Activated T-cell treated with anti-CD3 and anti-CD28 coated beads for 48 hours (primary cell): ENCODE data around the gene CALHM6.

Source experiments
- DNase-seq: peaks from one replicate; pipeline ENCODE4 v3.0.0-alpha.2; 2020; ENCODE audit warnings: low read depth

The CALHM6 gene

DNA sequence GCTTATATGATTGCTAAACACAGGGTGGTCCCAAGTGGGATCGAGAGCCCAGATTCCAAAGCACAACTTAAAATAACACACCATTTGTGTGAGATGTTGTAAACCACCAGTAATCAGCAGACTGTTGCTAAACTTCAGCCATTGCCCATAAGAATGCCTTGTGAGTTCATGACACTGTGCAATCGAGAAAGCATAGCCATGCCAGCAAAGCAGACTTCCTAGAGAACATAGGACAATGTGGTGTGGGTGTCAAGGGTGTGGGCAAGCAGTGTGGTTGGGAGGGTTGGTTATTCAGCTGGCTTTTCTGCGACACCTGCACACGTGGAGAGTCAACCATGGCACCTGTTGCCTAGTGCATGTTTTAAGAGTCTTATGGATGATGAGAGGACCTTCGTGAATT, 16.1 kb upstream of the CALHM6 start:
- no peak for DNase-seq

DNA sequence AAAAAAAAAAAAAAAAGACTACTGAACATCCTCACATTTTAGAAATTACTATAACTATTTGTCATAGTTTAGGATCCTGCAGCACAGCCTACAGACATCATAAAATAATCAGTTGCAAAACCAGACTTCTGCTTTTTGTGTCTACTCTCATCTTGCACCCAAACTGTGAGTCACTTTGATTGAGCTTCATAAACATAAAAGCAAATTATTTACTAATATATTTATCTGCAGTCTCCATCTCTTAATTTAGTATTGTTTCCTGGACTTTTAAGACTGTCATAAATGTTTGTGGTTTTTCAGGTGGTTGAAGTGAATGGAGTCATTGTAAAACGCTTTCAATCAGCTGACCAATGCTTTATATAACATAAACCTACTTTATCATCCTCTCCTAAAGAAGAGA, 14.8 kb upstream of the CALHM6 start:
- no peak for DNase-seq

DNA sequence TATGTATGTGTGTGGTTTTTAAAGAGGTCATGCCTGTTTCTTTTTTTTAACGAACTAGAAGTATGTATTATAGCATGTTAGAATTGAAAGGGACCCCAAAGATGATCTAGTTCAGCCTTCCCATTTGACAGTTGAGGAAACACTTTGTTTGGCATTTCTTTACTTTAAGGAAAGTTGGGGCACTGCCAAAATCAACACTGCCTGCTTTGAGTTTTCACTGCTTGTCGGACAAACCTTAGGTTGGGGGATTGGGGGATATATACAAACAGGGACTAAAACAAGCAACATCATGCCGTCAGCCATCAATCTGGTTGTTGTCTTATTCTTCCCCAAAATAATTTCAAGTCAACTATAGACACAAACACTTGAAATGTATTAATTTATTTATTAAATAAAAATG, 14.1 kb upstream of the CALHM6 start:
- DNase-seq = no peak

DNA sequence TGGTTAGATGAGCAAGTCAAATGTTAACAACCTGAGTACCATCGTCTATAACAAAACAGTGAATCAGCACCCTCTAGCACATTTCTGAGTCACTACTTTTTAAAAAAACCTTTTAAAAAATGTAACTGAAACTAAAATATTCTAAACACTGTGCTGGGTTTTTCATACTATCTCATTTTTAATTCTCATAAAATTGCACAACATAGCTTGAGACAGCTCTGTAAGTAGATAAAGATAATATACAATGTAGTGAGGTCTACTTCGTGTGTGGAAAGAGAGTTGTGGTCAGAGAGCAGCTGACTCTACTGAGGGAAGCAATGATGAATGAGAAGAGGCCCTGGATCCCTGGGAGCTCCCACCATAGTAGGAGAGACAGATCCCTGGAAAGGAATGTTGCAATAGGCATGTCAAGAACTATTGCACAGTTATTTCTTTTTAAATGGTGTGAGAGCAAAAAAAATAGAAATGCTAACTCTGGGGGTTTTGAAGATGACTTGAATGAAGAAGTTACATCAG, 13.6 kb upstream of the CALHM6 start:
- no peak for DNase-seq

DNA sequence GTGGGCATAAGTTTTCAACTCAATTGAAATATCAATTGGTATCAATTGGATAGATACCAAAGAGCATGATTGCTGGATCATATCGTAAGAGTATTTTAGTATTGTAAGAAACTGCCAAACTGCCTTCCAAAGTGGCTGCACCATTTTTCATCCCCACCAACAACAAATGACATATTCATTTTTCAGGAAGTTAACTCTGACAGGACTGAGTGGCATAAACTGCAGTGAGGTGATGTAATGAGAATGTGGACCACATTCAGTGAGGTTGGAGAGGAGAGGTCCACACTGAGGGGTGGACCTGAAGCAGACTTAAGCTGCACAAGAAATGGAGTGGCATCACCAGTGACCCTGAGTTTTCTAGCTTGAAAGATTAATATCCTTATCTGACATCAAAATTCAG, 11.6 kb upstream of the CALHM6 start:
- DNase-seq = no peak

DNA sequence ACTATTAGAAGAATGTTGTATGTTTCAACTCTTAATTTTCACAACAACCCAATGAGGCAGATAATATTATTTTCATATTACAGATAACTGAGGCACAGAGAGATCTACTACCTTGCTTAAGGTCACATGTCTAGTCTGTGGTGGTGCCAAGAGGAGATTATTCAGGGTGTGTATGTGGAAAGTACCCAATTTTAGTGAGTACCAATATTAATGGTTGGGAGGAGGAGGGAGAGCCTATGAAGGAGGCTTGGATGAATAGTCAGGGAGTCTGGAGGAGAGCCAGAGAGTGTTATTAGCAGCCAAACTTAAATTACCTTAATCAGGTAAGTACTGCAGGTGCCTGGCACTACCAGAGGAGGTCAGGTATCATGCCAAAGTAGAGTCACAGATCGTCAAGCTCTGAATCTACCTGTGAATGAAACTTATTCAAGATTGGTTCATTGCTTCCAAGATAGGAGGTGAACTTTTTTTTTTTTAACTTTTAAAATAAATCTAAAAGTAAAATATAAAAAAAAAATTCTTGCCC, 10.9 kb upstream of the CALHM6 start:
- DNase-seq = no peak

DNA sequence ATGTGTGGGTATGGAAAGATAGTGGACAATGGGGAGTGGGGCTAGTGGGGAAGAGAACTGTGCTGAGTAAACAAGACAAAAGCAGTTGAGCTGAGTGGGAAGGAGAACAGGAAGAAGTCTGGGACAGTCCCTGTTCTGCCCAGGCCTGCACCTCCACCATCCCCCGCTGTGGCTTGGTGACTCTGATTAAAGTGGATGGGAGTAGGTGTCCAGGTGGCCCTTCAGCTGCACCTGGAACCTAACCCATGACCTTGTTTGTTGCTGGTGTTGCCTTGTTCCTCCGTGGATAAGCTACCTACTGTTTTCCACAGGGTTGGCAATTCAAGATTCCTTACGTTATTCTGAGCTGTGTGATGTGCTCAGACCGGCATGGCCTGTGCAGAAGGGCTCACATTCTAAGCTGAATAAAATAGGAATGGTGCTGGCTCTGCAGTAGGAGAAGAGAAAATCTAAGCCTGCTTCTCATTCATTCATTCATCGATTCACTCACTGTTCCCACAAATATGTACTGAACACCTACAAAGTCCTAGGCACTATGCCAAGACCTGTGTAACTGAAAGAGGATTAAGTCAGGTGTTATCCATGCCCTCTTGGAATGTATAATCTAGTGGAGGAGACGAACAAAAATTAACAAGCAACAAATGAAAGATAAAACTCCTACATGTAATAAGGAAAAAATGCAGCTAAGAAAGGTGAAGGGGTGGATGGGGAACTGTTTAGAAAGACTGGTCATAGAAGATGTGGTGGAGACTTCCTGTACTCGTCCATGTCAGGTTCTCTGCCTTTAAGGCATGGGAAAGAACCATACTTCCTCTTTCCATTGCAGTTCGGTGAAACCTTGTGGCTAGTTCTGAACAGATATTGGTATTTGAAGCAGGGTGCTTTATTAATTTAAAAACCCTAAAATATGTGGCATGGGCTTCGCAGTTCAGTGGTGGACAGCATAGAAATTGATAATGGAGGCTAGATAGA, 10.1 kb upstream of the CALHM6 start:
- DNase-seq = no peak

DNA sequence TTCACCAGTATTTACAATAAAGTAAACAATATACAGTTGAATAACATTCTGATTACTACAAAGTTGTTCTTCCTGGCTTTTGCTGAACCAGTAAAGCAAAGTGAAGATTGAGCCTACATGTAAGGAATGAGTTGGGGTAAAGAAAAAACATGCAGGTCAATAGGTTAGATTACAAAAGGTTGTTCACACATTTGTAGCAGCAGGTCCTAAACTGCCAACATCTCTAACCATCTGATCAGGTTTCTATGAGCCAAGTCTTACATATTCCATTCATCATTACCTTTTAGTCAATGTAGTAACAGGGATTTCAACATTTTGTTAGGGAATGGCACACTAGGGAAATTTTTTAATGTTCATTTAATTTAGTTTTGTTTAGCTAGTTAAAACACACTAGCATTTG, 9.3 kb upstream of the CALHM6 start:
- DNase-seq = no peak

DNA sequence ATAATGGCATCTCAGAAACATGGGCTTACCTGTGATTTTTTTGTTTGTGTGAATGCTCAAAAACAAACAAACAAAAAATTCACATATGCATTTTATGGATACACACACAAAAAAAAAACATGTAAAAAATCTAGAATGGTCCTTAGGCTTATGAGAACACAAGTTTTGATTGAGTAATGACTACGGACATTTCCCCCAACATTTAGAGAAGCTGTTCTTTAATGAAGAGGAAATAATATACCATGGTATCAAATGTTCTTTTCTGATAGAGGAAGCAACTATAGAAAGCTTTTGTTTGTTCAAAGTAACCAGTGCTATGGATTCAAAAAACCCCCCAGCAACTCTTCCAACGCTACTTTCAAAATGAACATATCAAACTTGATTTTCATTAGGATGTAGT, 8.6 kb upstream of the CALHM6 start:
- no peak for DNase-seq

DNA sequence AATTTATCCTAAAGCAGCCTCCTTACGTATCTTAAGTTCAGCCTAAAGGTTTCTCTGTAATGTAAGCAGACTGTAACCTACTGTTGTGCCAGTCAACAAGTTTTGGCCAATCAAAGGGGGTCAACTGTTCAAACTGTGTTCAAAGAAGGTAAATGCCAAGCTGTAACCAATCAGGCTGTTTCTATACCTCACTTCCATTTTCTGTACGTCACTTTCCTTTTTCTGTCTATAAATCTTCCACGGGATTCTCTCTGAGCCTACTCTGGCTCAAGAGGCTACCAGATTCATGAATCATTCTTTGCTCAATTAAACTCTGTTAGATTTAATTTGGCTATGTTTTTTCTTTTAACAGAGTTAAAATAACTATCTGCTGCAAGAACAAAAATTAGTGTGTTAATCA, 5.1 kb upstream of the CALHM6 start:
- DNase-seq = no peak

DNA sequence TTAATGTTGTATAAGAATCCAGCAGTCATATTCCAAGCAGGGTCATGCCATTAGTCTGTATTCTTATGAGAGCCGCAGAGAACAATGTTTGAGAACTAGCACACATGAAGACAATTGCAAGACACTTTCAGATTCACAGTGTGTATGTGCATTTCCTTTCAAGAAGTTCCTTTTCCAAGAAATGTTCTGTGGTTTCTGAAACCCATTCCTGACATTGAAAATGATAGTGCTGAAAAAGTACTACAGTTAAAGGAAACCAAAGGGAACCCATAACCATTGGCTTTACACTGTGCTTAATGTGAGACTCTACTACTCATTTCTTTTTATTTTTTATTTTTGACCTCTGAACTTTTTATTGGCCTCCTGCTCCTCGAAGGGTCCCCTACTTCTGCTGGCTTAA, 4.2 kb upstream of the CALHM6 start:
- no peak for DNase-seq

DNA sequence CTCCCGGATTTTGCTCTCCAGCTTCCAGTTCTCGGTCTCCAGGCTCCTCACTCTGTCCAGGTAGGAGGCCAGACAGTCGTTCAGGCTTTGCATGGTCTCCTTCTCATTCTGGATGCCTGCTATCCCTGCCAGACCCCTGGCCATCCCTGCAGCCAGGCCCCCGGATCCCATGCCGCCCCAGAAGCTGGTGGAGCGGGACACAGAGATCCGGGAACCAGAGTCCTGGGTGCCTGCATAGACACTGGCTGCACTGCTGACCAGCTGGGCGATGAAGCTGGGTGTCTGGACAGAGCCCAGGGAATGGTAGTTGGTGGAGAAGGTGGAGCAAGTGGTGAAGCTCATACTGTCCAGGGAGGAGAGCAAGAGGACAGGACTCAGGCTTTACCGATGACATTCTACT, 2.9 kb upstream of the CALHM6 start:
- DNase-seq = no peak

DNA sequence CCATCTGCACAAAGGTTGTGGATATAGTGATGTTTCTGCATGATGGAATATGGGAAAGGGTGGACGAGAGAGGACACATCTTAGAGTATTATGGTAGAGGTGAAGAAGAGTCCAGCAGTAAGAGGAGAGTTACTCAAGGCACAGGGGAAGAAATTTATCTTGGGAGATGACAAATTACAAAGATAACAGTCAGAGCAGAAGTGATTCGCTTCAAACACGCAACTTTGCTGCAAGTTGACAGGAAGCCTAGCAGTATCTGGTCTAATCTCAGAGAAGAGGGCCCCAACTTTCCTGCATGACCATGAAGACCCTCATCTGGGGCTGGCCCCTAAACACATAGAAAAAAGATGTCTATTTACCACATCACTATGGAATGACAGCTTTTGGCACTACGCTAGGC, 1.2 kb upstream of the CALHM6 start:
- DNase-seq = no peak

DNA sequence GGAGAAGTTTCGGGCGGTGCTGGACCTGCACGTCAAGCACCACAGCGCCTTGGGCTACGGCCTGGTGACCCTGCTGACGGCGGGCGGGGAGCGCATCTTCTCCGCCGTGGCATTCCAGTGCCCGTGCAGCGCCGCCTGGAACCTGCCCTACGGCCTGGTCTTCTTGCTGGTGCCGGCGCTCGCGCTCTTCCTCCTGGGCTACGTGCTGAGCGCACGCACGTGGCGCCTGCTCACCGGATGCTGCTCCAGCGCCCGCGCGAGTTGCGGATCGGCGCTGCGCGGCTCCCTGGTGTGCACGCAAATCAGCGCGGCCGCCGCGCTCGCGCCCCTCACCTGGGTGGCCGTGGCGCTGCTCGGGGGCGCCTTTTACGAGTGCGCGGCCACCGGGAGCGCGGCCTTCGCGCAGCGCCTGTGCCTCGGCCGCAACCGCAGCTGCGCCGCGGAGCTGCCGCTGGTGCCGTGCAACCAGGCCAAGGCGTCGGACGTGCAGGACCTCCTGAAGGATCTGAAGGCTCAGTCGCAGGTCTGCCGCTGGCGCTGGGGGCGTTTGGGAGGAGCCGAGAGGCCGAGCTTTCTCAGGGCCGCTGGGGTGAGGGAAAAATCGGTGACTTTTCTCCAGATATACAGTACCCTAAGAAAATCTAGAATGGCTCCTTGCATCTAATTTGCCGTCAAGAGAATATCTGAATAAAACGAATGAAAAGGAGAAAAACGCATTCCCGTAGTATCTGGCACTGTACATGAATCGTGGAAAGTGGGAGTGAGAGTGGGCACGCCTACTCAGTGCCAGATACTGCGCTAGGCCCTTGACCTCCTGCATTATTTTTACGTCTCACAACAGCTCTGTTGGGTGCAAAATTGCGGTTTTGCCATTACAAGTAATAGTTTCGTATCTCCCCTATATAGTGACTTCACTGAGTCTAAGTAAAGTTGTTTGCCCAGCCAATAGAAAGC, 1.0 kb downstream of the CALHM6 start:
- DNase-seq = peak; percentile 54

DNA sequence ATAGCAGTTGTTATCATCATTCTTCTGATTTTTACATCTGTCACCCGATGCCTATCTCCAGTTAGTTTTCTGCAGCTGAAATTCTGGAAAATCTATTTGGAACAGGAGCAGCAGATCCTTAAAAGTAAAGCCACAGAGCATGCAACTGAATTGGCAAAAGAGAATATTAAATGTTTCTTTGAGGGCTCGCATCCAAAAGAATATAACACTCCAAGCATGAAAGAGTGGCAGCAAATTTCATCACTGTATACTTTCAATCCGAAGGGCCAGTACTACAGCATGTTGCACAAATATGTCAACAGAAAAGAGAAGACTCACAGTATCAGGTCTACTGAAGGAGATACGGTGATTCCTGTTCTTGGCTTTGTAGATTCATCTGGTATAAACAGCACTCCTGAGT, 2.1 kb downstream of the CALHM6 start:
- no peak for DNase-seq

DNA sequence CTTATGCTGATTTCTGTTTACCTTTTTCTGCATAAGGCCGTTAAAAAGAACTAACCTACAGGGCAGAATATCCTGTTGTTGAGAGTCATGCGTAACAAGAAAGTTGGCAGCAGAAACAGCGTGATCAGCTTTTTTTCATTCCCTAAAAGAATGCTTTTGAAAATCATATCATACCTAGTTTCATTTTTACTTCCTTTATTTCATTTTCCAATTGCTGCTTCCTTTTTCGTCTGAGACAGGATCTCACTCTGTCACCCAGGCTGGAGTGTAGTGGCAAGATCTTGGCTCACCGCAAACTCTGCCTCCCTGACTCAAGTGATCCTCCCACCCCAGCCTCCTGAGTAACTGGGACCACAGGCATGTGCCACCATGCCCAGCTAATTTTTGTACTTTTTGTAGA, 4.1 kb downstream of the CALHM6 start:
- DNase-seq = no peak

DNA sequence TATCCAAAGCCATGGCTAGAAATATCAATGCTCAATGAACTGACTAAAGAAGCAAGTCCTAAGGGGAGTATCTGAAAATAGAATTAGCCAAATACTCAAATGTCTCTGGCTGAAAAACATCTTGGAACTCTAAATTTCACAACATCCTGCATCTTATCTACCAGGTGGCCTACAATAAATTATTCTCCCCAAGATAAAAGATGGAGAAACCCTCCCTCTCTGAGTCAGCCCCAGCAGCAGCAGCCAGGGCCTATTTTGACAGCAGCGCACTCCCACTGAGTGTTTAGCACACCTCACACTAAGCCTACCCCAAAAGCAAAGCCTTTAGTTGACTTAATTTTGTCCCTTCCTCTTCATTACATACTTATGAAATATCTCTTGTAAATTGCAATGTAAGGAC, 5.9 kb downstream of the CALHM6 start:
- DNase-seq = no peak

DNA sequence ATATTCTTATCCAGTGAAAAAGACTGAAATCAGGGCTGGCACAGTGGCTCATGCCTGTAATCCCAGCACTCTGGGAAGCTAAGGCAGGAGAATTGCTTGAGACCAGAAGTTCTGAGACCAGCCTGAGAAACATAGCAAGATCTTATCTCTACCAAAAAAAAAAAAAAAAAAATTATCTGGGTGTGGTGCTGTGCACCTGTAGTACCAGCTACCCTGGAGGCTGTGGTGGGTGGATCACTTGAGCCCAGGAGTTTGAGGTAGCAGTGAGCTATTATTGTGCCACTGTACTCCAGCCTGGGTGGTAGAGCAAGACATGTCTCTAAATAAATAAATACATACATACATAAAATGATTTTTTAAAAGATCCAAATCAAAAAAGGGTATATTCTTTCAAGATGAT, 6.3 kb downstream of the CALHM6 start:
- DNase-seq = no peak

DNA sequence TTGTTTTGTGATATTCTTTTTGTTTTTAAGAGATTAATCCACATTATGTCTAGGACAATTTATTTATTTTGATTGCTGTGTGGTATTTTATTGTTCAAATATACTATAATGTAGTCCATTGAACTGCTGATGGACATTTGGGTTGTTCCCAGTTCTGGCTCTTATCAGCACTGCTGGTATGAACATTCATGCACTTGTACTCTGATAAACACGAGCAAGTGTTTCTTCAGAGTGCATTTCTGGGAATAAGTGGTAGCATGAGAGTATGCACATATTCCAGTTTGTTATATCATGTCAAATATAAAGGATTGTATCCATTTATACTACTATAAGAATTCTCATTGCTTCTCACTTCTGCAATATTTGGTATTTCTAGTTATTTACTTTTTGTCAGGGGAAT, 7.1 kb downstream of the CALHM6 start:
- DNase-seq = no peak

DNA sequence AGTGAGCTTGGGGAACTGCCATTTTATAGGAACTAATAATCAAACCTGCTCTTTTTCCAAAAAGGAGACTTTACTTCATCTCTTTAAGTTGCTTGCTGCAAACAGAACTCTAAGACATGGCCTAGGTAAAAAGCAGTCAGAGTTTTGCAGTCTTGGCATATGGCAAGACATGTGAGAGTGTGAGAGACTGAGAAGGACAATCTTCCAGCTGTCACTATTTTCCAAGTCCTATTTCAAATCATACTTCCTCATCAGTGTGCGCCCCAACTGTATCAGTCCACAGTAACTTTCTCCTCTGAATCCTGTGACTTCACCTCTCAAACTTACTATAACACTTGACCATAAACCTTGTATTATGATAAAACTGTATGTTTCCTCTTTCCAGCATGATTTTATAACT, 10.4 kb downstream of the CALHM6 start:
- no peak for DNase-seq

DNA sequence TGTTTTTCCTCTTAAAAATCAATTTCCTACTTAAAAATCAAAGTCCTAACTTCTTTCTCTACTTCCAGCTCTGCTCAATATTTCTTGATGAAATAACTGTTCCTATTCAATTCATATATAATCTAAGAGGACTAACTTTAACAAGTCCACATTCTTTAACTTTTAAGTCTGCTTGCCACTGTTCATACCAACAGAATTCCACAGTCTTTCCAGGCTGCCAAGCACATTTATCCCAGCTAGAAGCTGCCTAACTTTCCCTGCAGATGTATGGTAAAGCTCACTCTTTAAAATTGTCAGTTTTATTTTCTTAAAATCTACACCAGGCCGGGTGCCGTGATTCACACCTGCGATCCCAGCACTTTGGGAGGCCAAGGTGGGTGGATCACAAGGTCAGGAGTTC, 11.5 kb downstream of the CALHM6 start:
- DNase-seq = no peak

DNA sequence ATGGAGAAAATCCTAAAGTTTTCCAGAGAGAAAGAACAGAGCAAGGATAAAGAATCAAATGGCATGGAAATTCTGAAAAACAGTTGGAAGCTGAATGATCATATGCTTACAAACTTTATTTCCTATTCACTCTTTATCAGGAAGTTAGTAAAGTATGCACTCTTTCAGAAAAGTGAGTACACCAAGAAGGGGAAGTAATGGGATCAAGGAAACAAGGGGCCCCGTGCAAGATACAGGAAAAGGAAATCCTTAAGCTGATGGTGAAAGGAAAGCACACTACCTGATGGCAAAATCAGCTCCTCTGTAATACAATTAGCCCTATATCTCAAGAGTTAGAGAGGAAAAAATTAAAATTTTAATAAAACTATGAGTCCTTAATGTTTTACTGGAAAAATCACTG, 14.0 kb downstream of the CALHM6 start:
- no peak for DNase-seq
